Skin of body (tissue), 2 donors: ENCODE data around the gene ERGIC1. TPM values are rescaled to one million over a fixed set of nuclear protein-coding genes. Genes with fewer than 3 reads are reported as not detected.
"Not testable (repeated sequence)": the region's sequence is repeated elsewhere in the genome, so short reads cannot be mapped to it uniquely, and the experiment has no call there.

Experiments used
- DNase-seq: peaks from one replicate; lab custom pipeline; 2025; lab: John Stamatoyannopoulos, UW
- total RNA-seq: library from RNA; depleted of rRNA; stranded (reverse); fragments of >200 nt; gene quantifications from one replicate; pipeline ENCODE4 v1.2.3, GENCODE V29; 2014

Gene ERGIC1
- total RNA-seq: 44.3 TPM

- DNase-seq: peak; percentile 57
These were observed at the start of gene ERGIC1 for GRCh38 chr5:172833686-172834414. Gene ERGIC1, plus strand, starts transcription at chr5:172834251. Its CDS starts 163 bp downstream, at chr5:172834414.

- DNase-seq: no peak
These were observed 48.5 kb upstream of the ERGIC1 start for GRCh38 chr5:172785429-172786088.

- DNase-seq: no peak
These were observed 47.2 kb upstream of the ERGIC1 start for GRCh38 chr5:172786736-172787462.

- not testable (repeated sequence) for DNase-seq
These were observed 46.5 kb upstream of the ERGIC1 start for GRCh38 chr5:172787538-172787937.

DNA sequence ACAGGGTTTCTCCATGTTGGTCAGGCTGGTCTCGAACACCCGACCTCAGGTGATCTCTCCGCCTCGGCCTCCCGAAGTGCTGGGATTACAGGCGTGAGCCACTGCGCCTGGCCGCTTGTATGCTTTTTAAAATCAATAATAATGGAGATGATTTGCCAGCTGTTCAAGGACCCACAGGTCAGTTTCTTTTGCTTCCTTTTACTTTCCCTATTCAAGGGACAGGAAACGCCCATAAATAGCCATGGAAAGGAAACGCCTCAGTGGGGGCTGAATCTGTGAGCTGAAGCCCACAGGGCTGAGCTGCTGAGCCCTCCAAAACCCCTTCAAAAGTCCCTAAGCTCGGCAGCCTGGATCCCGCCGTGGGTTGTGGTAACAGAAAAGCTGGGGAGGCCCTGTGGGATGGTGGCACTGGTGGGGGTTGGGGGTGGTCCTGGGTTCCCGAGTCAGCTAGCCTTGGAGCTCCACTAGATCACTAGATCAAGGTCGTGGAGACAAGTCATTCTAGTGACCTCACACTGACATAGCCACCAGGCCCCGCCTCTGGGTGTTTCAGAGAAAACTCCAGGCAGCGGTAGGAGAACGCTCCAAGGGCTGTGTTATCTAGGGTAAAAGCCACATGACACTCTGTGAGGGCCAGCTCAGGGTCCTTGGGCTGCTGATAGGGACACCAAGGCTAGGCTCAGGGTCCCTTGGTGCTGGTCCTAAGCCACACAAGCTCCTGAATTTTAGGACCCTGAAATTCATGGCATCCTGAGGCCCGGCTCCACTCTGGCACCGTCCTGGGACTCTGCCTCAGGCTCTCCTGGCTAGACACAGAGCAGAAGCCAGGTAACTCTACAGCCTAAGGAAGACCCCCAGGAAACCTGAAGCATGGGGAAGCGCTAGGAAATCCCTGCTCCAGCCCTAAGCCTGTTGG, 45.0 kb upstream of the ERGIC1 start:
- no peak for DNase-seq

DNA sequence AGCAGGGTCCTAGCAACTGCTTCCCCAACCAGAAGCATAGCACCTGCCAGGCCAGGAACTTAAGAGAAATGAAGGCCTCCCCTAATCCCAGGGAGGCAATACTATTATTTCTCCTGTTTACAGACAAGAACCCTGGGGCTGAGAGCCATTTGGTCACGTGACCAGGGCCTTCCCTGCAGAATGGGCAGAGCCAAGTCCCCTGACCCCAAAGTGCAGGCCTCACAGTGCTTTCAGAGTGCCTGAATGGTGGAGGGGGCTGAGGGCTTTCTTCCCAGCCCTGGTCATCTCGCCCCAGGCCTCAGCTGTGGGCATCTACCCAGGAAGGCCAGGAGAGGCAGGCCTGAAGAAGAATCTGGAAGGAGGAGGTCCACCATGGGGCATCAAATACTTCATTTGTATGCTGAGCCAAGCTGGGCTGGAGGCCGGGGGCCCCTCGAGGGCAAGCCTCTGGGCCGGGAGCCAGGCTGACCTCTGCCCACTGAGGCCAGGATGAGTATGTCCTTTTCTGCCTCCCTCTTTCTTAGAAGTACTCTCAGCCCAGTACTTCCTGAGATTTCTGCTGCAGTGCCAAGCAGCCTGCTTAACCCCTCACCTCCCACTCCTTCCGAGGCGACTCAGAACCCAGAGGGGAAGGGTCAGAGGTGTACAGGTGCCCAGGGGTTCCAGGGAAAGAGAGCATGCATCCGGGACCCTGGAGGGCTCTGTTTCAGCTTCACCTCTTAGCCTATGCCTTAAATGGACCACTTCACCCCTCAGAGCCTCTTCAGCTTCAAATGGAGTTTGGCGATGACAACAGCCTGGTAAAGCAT, 44.2 kb upstream of the ERGIC1 start:
- DNase-seq: no peak

GRCh38 chr5:172790496-172790889, 43.6 kb upstream of the ERGIC1 start:
- no peak for DNase-seq

DNA sequence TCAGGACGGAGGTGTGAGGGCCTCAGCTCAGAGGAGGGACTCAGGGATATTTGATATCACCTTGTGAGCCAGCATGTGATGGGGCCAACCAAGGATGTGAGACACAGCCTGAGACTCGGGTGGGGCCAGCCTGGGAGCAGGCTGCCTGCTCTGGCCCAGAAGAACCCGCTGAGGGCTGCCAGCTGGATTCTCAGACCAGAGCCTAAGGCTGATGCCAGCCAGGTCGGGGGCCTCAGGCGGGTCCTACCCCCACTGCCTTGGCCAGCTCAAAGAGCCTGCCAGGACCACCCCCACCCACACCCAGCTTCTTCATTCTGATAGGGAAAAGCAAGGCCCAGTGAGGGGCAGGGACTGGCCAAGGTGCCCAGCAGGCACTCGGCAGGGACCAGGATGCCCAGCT, 42.8 kb upstream of the ERGIC1 start:
- no peak for DNase-seq

GRCh38 chr5:172791726-172792445, 42.2 kb upstream of the ERGIC1 start:
- no peak for DNase-seq

DNA sequence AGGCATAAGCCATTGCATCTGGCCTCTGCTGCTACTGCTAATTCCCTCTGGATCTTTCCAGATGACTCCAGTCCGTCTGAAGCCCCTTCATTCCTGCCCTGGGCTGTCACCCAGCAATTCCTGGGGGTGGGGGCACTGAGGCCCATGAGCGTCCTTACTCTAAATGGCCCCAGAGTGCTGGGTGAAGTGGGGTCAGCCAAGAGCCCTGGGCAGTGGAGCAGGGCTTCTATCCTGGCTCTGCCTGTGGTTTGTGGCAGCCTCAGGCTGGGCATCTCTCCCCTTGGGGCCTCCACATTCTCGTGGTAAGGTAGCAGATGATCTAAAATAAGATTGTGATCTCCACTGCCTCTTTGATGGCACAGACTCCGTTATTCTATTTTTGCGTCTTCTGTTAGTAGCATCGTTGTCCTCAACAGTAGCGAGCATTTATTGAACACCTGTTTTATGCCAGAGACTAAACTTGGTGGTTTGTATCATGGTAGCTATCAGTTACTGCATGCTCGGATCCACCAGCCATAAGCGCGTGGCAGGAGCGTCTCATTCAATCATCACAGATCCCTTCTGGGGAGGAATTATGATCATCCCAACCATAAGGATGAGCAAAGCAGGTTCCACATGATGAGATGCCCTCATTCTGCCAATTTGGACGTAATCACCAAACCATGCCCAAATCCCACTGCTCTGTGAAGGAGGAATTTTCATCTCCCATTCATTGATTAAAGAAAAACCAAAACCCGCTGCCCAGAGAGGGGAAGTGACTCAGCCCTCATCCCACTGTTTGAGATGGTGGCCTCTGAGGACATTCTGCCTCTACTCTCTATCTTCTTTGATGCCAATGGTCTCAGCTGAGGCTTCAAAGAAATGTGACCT, 41.1 kb upstream of the ERGIC1 start:
- no peak for DNase-seq

DNA sequence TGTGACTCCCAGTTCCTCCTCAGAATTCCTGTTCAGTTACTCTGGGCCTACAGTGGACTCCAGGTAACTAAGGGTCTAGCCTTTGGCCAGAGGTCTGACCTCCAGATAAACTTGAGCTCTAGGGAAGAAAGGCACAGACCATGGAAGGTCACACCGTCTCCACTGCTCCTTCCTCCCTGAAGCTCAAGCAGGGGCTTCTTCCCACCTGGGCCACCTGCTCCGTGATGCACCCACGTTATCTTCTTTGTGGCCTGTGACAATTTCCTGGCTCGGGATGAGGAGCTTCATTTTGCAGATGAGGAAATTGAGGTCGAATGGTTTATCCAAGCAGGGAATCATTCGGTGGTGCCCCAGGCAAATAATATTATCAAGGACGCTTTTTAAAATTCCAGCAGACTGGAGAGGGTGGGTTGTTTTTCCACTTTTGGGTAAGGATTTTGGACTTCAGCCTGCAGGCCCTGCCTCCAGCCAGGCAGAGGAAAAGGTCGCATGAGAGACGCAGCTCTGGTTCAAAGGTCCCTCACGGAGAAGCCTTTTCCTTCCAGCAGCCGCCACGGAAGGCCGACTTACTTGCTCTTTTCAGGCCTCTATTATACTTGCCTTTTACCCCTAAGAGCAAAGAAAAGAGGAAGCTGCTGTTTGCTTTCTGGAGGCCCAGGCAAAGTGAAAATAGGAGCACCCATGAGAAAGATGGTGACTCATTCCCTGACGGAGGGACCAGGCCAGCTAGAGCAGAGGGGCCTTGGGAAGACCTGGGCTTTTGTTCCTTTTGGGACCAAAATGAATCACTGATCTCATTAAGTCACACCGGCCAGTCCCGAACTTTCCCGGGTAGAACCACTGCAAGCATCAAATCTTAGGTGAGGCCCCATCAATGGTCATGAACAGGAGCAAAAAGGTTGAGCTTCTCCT, 40.2 kb upstream of the ERGIC1 start:
- DNase-seq: no peak

DNA sequence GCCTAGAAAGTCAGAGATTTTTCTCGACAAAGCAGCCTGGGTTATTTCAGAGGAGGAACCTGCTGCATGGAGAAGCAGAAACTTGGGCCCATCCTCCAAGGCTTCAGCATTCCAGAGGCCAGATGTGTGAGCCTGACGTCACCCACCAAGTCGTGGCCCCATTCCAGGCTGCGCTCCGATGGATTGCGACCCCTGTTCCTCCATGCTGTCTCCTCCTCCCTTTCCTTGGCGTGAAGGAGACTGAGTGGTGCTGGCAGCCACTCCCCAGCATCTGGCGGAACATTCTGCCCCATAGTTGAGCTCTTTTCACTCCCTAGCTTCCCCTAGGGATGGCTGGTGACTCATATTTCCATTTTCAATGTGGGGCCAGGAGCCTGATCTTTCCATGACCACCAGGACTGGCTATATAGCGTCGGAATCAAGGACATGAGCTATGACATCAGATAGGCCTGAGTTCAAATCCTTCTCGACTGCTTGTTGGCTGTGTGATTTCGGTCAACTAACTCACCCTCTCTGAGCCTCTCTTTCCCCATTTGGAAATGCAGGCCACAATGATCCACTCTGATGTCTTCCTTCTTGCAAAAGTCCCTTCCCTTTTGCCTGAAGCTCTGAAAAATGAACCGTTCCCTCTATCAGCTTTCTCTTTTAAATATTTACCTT, 38.6 kb upstream of the ERGIC1 start:
- DNase-seq: peak; percentile 100

- DNase-seq: no peak
These were observed 37.7 kb upstream of the ERGIC1 start for GRCh38 chr5:172796306-172796705.

GRCh38 chr5:172797771-172798191, 36.3 kb upstream of the ERGIC1 start:
- no peak for DNase-seq

GRCh38 chr5:172798422-172799215, 35.4 kb upstream of the ERGIC1 start:
- DNase-seq: no peak

DNA sequence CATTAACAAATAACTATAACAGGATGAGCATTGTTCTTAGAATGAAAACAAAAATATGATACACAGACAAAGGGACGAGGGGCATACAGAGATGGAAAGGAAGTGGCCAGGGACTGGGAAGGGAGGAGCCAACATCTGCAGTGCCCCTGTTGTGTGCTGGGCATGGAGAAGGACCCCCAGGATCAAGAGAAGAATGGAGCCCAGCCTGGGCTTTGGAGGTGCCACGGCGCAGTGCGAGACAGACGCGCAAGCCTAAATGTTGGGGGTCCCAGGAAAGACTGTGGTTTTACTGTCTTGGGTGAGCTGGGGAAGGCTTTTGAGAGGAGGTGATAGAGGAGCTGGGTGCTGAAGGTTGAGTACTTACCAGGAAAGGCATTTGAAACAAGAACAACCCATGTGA, 34.6 kb upstream of the ERGIC1 start:
- no peak for DNase-seq
